ENCODE data around the gene ZCCHC4.

ZCCHC4 gene

GRCh38 chr4:25378437-25378743, 65.8 kb downstream of the ZCCHC4 start:
- DNase-seq: no peak

DNA sequence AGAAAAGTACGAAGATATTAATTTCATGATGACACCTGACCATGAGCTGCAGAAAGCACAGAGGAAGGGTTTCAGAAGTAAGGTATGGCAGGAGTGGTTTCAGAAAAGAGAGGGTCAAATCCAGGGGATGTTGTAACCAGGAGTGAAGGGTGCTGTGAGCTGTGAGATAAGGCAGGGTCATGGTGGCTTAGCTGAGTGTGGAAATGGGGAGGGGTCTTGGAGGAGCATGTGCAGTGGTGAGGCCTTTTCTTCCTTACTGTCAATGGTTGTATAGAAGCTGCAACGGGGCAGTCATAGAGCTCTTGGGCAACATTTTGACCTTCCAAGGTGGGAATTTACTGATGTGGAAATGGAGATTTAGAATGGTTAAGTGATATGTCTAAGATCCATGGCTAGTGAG, 67.0 kb downstream of the ZCCHC4 start:
- no peak for DNase-seq

DNA sequence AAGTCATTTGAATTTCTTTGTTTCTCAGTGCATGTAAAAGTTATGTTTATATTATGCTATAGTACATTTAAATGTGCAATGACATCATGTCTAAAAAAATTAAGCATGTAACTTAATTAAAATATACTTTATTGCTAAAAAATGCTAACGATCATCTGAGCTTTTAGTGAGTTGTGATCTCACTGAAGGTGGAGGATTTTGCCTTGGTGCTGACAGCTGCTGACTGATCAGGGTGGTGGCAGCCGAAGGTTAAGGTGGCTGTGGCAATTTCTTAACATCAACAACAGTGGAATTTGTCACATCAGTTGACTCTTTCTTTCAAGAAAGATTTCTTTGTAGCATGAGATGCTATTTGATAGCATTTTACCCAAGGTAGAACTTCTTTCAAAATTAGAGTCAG, 71.1 kb downstream of the ZCCHC4 start:
- no peak for DNase-seq

DNA sequence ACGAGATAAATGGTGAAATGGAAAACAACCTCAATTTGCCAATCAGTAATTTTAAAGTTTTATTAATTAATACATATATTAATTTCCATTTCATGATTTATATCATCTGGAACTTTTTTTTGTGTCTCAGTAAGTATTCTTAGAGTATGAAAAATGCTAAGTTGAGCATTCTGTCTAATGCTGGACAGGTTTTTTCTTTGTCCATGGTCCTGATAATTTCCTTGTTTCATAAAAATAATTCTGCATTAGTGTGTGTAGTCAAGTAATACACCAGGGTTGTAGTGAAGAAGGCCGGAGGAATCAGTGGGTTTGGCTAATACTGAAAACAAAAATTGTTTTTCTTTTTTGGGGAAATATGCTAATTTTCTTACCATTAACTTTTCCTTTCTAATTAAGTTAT, 74.4 kb downstream of the ZCCHC4 start:
- DNase-seq: no peak

DNA sequence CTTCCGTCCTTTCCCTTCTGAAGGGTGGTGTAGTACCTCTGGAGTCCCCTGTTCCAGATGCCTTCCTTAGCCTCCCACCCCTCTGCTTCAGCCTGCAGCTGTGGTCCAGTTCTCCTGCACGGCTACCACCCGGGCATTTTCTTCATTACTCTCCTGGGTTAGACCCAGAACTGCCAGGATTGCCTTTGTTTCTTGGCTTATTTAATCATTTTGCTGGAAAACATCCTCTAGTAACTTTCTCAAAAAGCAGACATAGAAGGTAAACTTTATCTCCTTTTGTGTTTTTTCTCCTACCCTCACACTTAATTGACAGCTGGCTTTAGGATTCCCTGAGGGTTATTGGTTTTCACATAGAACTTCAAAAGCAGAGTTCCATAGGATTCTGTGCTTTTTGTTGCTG, 84.7 kb downstream of the ZCCHC4 start:
- DNase-seq: no peak

DNA sequence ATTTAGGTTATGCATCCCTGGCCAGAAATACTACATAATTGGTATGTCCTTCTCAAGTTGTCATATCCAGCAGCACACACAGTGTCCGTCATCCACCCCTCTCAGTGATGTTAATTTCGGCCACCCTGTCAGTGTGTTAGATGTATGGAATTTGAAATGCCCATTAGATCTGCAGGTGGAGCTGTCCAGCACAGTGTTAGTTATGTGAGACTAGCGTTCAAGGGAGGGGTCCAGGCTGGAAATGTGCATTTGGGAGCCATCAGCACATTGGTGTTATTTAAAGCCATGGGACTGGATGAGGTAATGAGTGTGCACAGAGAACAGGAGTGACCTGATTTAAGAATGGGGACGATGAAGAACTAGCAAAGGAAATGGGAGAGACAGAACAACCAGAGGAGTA, 86.9 kb downstream of the ZCCHC4 start:
- no peak for DNase-seq

- DNase-seq: no peak
Measured at GRCh38 chr4:25401066-25401465, 88.5 kb downstream of the ZCCHC4 start.

GRCh38 chr4:25402521-25402920, 89.9 kb downstream of the ZCCHC4 start:
- DNase-seq: no peak

DNA sequence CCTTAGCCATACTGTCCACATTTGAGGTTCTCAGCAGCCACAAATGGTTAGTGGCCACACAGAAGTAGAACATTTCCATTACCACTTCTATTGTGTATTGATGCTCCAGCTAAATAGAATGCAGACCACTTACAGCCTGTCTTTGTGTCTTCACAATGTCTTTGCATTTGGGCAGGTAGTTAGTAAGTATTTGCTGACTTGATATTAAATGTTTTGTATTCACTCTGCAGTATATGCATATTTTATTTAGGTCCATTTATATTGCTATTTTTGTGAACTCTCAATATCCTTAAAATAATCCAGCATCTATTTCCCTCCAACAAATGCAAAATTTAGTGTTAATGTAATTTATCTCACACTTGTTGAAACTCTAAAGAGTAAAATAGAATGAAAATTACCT, 91.1 kb downstream of the ZCCHC4 start:
- no peak for DNase-seq

DNA sequence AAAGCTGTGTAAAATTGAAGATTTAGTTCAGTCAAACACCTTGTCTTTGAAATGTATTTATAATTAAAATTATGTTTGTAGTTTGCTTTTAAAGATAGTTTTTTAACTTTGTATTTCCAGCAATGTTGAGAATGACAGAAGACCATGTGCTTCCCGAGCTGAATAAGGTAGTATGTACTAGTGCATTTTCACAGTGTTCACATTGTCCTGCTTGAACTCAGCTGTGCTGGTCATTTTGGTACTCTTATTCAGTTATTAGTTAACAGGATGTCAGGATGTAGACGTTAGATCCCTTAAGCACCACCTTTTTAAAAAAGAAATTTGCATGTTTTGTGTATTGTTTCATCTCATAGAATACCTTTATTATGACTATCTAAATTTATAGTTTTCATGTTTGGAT, 92.9 kb downstream of the ZCCHC4 start:
- no peak for DNase-seq

DNA sequence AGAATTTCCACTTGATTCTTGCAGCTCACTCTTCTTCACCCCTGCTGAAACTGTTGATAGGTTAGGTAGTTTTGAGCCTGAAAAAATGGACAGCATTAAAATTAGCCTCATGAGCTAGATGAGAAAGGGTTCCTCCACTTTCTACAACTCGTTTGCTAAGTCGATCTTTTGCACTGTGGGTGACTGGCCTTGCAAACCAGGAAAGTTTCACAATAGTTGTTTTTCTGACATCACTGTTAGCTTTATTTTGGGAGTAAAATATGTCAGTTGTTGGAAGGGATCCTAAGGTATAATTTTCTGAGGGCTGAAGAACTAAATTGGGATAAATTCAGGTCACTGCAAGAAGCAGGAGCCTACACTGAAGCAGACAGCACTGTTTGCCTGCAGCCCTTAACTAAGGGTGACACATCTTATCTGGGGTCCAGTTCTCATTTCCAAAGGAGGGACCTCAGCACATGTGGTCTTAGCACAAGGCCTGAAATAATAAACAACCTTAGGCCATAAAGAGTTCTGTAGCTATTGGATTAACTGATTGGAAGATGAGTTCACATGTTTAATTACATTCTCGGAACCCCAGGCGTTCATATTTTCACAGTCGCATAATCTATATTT, 93.6 kb downstream of the ZCCHC4 start:
- DNase-seq: no peak

DNA sequence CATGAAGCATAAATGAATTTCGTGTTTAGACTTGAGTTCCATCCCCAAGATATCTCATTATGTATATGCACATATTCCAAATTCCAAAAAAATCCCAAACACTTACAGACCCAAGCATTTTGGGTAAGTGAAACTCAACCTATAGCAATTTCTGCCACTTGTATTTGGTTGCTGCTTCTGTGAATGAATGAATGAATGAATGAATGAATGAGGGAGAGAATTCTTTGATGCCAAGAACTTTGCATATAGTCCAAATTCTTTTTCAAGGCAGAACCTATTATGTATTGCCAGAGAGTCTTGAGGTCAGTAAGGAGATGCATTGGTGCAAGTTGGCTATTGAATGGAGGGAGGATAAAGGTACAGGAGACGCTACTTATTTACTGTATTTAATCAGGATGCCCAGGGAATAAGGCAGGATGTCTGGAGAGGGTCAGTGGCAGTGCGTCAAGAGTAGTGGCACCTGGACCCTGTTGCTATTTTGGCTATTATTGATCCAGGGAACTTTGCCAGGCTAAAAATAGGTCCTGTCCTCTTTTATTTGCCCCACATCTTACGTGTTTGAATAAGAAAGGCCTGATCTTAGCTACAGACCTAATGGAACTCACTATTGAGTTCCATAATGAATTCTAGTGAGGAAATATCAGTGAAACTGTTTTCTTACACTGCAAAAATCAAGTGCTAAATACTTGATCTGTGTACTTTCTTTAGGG, 98.4 kb downstream of the ZCCHC4 start:
- DNase-seq: no peak

- DNase-seq: no peak
Measured at GRCh38 chr4:25413261-25413660, 100.7 kb downstream of the ZCCHC4 start.

DNA sequence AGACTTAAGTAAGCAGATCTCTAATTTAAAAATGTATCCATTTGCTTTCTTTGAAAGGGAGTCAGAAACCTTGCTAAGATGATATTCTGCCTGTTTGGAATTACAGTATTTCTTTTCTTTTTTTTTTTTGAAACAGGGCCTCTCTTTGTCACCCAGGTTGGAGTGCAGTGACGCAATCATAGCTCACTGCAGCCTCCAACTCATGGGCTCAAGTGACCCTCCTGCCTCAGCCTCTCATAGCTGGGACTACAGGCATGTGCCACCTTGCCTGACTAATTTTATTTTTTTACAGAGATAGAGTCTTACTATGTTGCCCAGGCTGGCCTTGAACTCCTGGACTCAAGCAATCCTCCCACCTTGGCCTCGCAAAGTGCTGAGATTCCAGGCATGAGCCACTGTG, 104.4 kb downstream of the ZCCHC4 start:
- DNase-seq: no peak

Data from hematopoietic multipotent progenitor cell treated with erythropoietin and hydrocortisone succinate and interleukin-3 and kit ligand, for 4 days (in vitro differentiated cells).